BJ (cell line): ENCODE measurements around the gene SLC2A5. TPM values are rescaled to one million over a fixed set of nuclear protein-coding genes. Genes with fewer than 3 reads are reported as not detected.

ENCODE experiments used
- CTCF ChIA-PET: fragments of 350-600 bp; formaldehyde crosslinking; extraction: SDS; loops from one replicate; lab custom pipeline; 2021; ENCODE audit warnings: antibody characterized with exemption, inconsistent platforms; lab: Yijun Ruan, JAX
- POLR2A ChIA-PET: fragments of 300-600 bp; sonication (Branson Sonifier 250); formaldehyde crosslinking; extraction: SDS; loops from one replicate; lab custom pipeline; 2021; ENCODE audit warnings: antibody characterized with exemption; lab: Charles Lee
- DNase-seq: peaks from one replicate; pipeline ENCODE4 v3.0.0-alpha.2; 2011; ENCODE audit warnings: low read depth
- H3K27me3 ChIP-seq: 2 replicates; pipeline ENCODE4 v1.6.0; 2011; ENCODE audit warnings: low read length; ENCODE audit not compliant: control insufficient read depth, insufficient read depth
- H3K36me3 ChIP-seq: 2 replicates; pipeline ENCODE4 v1.5.1; 2011; ENCODE audit warnings: low read length; ENCODE audit not compliant: control insufficient read depth, insufficient read depth
- H3K4me3 ChIP-seq: 2 replicates; pipeline ENCODE4 v1.5.1; 2011; ENCODE audit warnings: low read depth, mild to moderate bottlenecking, control low read depth, low read length
- polyA plus RNA-seq: library from polyadenylated mRNA; depleted of rRNA; stranded (reverse); fragments of >200 nt; gene quantifications from 2 replicates; pipeline ENCODE4 v1.2.3, GENCODE V29; 2011
- TF ChIP-seq, protein P1 (sequence below): IDR thresholded peaks from 2 replicates; pipeline ENCODE4 v1.5.1; 2011; ENCODE audit warnings: low read depth, mild to moderate bottlenecking, control low read depth, inconsistent platforms, low read length, moderate library complexity; ENCODE audit not compliant: insufficient read depth

SLC2A5 gene
- polyA plus RNA-seq, 1 experiment, result 0.16 TPM

- no peak for DNase-seq
- H3K4me3 ChIP-seq, result no peak overlapping the region
- POLR2A ChIA-PET, result no interaction called here
- H3K36me3 ChIP-seq, result no peaks in the 10 kb centered on the region
- CTCF ChIA-PET, result interaction anchor here (0.8 to 2.5 kb wide), 3 partner anchors 10 to 26 kb away, joined by 4 to 8 read pairs (median 4); no protein-coding TSS in a partner anchor
- TF ChIP-seq, protein P1, sequence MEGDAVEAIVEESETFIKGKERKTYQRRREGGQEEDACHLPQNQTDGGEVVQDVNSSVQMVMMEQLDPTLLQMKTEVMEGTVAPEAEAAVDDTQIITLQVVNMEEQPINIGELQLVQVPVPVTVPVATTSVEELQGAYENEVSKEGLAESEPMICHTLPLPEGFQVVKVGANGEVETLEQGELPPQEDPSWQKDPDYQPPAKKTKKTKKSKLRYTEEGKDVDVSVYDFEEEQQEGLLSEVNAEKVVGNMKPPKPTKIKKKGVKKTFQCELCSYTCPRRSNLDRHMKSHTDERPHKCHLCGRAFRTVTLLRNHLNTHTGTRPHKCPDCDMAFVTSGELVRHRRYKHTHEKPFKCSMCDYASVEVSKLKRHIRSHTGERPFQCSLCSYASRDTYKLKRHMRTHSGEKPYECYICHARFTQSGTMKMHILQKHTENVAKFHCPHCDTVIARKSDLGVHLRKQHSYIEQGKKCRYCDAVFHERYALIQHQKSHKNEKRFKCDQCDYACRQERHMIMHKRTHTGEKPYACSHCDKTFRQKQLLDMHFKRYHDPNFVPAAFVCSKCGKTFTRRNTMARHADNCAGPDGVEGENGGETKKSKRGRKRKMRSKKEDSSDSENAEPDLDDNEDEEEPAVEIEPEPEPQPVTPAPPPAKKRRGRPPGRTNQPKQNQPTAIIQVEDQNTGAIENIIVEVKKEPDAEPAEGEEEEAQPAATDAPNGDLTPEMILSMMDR, result no peak
- H3K27me3 ChIP-seq, result peaks cover 5% of the 10 kb centered on the region
Measured at GRCh38 chr1:9084906-9085305, 15.5 kb upstream of the SLC2A5 start.

- H3K27me3 ChIP-seq, result no peaks in the 10 kb centered on the region; the same call in 1 of the 2 replicates
- H3K36me3 ChIP-seq, result no peaks in the 10 kb centered on the region
- ChIA-PET CTCF (interaction anchor here (0.6 to 1.8 kb wide), 3 partner anchors 30 to 185 kb away, joined by 3 to 6 read pairs (median 4); no protein-coding TSS in a partner anchor), POLR2A (interaction anchor here (0.6 kb wide), 2 partner anchors 76 to 98 kb away, joined by 3 to 9 read pairs; no protein-coding TSS in a partner anchor)
- H3K4me3 ChIP-seq, result no peak overlapping the region
- DNase-seq, result no peak
- TF ChIP-seq, protein P1, result no peak
Measured at GRCh38 chr1:9081473-9081872, 12.0 kb upstream of the SLC2A5 start.

DNA sequence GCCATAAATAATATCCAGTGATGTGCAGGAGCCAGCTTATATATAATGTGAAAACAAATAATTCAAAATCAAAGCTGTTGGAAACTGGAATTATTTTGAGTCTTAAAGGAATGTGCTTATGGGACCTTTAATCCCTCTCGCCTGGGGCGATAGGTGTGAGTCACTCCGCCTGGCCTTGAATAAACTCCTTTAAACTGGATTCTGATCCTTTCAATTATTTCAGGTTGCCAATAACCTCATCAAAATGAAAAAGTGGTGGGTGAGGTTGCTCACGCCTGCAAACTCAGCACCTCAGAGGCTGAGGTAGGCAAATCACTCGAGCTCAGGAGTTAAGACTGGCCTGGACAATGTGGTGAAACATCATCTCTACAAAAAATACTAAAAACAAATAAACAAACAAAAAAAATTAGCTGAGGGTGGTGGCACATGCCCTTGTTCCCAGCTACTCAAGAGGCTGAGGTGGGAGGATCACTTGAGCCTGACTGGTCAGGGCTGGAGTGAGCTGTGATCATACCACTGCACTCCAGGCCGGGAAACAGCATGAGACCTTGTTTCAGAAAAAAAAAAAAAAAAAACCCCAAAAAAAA lies 11.4 kb upstream of the SLC2A5 start:
- no peaks in the 10 kb centered on the region for H3K36me3 ChIP-seq
- POLR2A ChIA-PET, result interaction anchor here (0.6 kb wide), 2 partner anchors 76 to 99 kb away, joined by 3 to 9 read pairs; no protein-coding TSS in a partner anchor
- TF ChIP-seq, protein P1, result no peak
- CTCF ChIA-PET, result interaction anchor here (1.3 to 1.7 kb wide), 2 partner anchors 21 to 31 kb away, joined by 3 to 5 read pairs; no protein-coding TSS in a partner anchor
- no peak overlapping the region for H3K4me3 ChIP-seq
- H3K27me3 ChIP-seq, result no peaks in the 10 kb centered on the region; the same call in 1 of the 2 replicates
- DNase-seq, result no peak

GRCh38 chr1:9079988-9080704 lies 10.7 kb upstream of the SLC2A5 start:
- TF ChIP-seq, protein P1, result no peak
- CTCF ChIA-PET, result interaction anchor here (1.3 to 1.7 kb wide), 2 partner anchors 21 to 31 kb away, joined by 3 to 5 read pairs; no protein-coding TSS in a partner anchor
- no peak for DNase-seq
- no peak overlapping the region for H3K4me3 ChIP-seq
- POLR2A ChIA-PET, result no interaction called here
- no peaks in the 10 kb centered on the region for H3K36me3 ChIP-seq
- no peaks in the 10 kb centered on the region; the same call in 1 of the 2 replicates for H3K27me3 ChIP-seq
